Bronchial epithelial cell (primary cell): Measurements from ENCODE around the gene B4GALNT4. TPM values are rescaled to one million over a fixed set of nuclear protein-coding genes. Genes with fewer than 3 reads are reported as not detected.
"Not testable (repeated sequence)": the region's sequence is repeated elsewhere in the genome, so short reads cannot be mapped to it uniquely, and the experiment has no call there.

Experiments
- DNase-seq: peaks from one replicate; pipeline ENCODE4 v3.0.0-alpha.2; 2010; ENCODE audit warnings: low read depth
- FAIRE-seq: peaks from 2 replicates; lab custom pipeline; 2011; peaks lifted over from hg19 to GRCh38; lab: Jason Lieb, UNC
- H3K27me3 ChIP-seq: 2 replicates; pipeline ENCODE4 v1.5.1; 2011; ENCODE audit warnings: low read length; ENCODE audit not compliant: control insufficient read depth, insufficient read depth
- H3K36me3 ChIP-seq: 2 replicates; pipeline ENCODE4 v1.5.1; 2011; ENCODE audit warnings: low read length; ENCODE audit not compliant: control insufficient read depth, insufficient read depth
- H3K4me3 ChIP-seq: 2 replicates; pipeline ENCODE4 v1.5.1; 2011; ENCODE audit warnings: mild to moderate bottlenecking, low read depth, low read length, control low read depth
- total RNA-seq: library from RNA; depleted of rRNA; stranded (reverse); fragments of >200 nt; gene quantifications from 2 replicates; pipeline ENCODE4 v1.2.1, GENCODE V29; 2014
- TF ChIP-seq, protein P1 (sequence below): IDR thresholded peaks from 2 replicates; pipeline ENCODE4 v1.5.1; 2011; ENCODE audit warnings: mild to moderate bottlenecking, moderate library complexity, low read length, control low read depth, inconsistent platforms; ENCODE audit not compliant: insufficient read depth, severe bottlenecking

B4GALNT4 gene
- total RNA-seq, 1 donor from 2014 or later, result 10.8 TPM

DNA sequence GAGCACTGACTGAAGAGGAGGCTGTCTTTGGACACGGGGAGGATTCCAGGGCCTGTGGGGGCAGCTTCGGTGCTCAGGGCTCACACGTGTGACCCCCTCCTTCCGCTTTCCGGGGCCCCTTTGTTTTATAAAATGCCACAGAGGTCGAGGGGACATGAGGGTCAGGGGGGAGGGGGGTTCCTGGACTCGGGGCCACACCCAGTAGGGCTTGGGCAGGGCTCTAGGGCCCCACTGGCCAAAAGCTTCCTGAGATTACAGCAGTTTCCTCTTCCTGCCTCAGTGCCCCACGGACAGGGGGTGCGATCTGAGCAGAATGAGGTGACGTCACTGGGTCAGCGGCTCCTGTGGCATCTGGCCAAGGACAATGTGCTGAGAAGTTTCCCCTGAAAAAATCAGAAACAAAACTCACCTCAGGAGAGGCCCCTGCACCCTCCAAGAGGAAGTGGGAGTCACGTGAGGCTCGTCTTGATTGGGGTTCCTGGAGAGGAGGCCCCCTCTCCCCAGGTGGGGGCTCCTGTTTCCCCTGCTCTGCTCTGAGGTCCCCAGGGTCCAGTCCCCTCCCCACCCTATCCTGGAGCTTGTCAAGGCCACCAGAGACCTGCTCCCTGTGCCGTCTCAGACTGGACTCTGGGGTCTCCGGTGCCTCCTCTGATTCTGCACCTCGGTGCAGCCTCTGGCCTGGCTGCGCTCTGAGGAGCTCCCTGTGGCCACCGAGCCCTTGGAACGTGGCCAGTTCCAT lies 42.3 kb upstream of the B4GALNT4 start:
- Histone ChIP-seq H3K36me3 (no peaks in the 10 kb centered on the region), H3K27me3 (no peaks in the 10 kb centered on the region), H3K4me3 (no peak overlapping the region)
- TF ChIP-seq, protein P1, sequence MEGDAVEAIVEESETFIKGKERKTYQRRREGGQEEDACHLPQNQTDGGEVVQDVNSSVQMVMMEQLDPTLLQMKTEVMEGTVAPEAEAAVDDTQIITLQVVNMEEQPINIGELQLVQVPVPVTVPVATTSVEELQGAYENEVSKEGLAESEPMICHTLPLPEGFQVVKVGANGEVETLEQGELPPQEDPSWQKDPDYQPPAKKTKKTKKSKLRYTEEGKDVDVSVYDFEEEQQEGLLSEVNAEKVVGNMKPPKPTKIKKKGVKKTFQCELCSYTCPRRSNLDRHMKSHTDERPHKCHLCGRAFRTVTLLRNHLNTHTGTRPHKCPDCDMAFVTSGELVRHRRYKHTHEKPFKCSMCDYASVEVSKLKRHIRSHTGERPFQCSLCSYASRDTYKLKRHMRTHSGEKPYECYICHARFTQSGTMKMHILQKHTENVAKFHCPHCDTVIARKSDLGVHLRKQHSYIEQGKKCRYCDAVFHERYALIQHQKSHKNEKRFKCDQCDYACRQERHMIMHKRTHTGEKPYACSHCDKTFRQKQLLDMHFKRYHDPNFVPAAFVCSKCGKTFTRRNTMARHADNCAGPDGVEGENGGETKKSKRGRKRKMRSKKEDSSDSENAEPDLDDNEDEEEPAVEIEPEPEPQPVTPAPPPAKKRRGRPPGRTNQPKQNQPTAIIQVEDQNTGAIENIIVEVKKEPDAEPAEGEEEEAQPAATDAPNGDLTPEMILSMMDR, result no peak
- DNase-seq (no peak), FAIRE-seq (no peak)

DNA sequence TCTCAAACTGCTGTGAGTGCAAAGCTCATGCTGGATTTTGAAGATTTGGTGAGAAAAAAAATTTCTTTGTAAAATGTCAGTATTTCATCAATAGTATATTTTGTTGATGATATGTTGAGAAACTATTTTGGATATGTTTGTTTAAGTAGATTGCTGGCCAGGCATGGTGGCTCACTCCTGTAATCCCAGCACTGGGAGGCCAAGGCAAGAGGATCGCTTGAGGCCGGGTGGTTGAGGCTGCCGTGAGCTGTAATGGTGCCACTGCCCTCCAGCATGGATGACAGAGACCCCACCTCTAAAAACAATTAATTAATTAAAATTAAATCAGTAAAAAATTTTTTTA lies 41.7 kb upstream of the B4GALNT4 start:
- Histone ChIP-seq H3K4me3 (no peak overlapping the region), H3K27me3 (no peaks in the 10 kb centered on the region), H3K36me3 (no peaks in the 10 kb centered on the region)
- TF ChIP-seq, protein P1, result no peak
- no peak for DNase-seq
- no peak for FAIRE-seq

DNA sequence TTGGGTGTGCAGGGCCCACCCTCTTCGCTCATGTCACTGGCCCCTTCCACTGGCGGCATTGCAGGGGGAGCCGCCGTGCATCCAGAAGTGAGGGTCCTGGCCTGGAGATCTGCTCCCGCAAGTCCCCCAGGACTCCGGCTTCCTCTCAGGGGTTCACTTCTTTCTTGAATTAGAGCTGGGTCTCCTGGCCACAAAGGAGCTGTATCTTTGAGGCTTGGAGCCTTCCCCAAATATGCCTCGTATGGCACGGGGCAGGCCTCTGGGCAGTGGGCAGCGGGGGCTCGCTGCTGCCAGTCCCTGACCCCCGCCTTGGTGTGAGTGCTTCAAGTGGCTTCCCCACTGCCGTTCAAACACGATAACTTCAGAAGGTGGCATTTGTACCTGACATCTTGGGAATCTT lies 41.3 kb upstream of the B4GALNT4 start:
- TF ChIP-seq, protein P1, result no peak
- peaks cover under 1% of the 10 kb centered on the region for H3K27me3 ChIP-seq
- FAIRE-seq, result no peak
- no peak overlapping the region for H3K4me3 ChIP-seq
- H3K36me3 ChIP-seq, result no peaks in the 10 kb centered on the region
- no peak for DNase-seq

- H3K4me3 ChIP-seq, H3K27me3 ChIP-seq, DNase-seq, H3K36me3 ChIP-seq, FAIRE-seq: not testable (repeated sequence)
Observed at GRCh38 chr11:328516-329100, 40.7 kb upstream of the B4GALNT4 start.

DNA sequence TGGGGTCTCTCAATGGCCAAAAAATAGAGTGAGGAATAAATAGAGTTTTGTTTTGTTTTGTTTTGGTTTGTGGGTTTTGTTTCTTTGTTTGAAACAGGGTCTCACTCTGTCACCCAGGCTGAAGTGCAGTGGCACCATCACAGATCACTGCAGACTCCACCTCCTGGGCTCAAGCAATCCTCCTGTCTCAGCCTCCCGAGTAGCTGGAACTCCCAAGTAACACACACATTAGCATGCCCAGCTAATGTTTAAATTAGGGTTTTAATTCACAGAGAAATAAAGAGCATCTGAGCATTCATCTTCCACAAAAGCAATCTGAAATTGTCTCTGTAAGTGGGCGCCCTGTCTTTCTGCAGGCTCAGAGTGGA lies 39.4 kb upstream of the B4GALNT4 start:
- FAIRE-seq (no peak), DNase-seq (no peak)

GRCh38 chr11:330307-330693 lies 39.0 kb upstream of the B4GALNT4 start:
- no peaks in the 10 kb centered on the region for H3K36me3 ChIP-seq
- H3K4me3 ChIP-seq, result no peak overlapping the region
- DNase-seq (no peak), FAIRE-seq (no peak)
- H3K27me3 ChIP-seq, result peaks cover 4% of the 10 kb centered on the region
- TF ChIP-seq, protein P1, result no peak

More for the DNA sequence above, 39.4 kb upstream of the B4GALNT4 start:
- TF ChIP-seq, protein P1, result no peak
- no peak overlapping the region for H3K4me3 ChIP-seq
- peaks cover 4% of the 10 kb centered on the region for H3K27me3 ChIP-seq
- H3K36me3 ChIP-seq, result no peaks in the 10 kb centered on the region
